Right ventricle myocardium inferior (tissue), 1 donor: ENCODE results near the gene CT45A2. TPM values are rescaled to one million over a fixed set of nuclear protein-coding genes. Genes with fewer than 3 reads are reported as not detected.
"Not testable (repeated sequence)": the region's sequence is repeated elsewhere in the genome, so short reads cannot be mapped to it uniquely, and the experiment has no call there.

Experiments used
- ATAC-seq: fragments of 200-7000 bp; cut with Tn5 transposase; one replicate; pipeline ENCODE4 v1.9.1; 2020; ENCODE audit warnings: mild to moderate bottlenecking, moderate library complexity
- DNase-seq: peaks from one replicate; pipeline ENCODE4 v3.0.0; 2021; ENCODE audit errors: missing footprints
- intact Hi-C: fragments of 100-400 bp; cut with DNase I; formaldehyde crosslinking; loops from one replicate; pipeline ENCODE4 v1.11.0; 2022
- long read RNA-seq: library from polyadenylated mRNA; unstranded; transcript quantifications from one replicate; pipeline ENCODE4 v2.0.0, GENCODE V29; 2021
- total RNA-seq: library from RNA; stranded (reverse); fragmentation: NEBNext Ultra II Directional; extraction: Animal tissue kit (Norgen Biotek cat#: 25700); gene quantifications from one replicate; pipeline ENCODE4 v1.2.1, GENCODE V29; 2021
- donor health status: DM: no; HTN: yes; CAD: no; lungs with severe emphysema.

Gene CT45A2
- total RNA-seq: not detected
- long read RNA-seq: 0 reads

- intact Hi-C loops, ATAC-seq, DNase-seq: not testable (repeated sequence)
Observed at GRCh38 chrX:135819912-135820311, at the start of gene CT45A2. TSS of gene CT45A2 (minus strand) at chrX:135820012. CDS start at chrX:135816265, 3,747 bp downstream.

- intact Hi-C loops, DNase-seq: not testable (repeated sequence)
Observed at GRCh38 chrX:135854438-135854837, 34.6 kb upstream of the CT45A2 start, which contains the start of gene CT45A8. TSS of gene CT45A8 (minus strand) at chrX:135854538. CDS start at chrX:135850783, 3,755 bp downstream.

DNA sequence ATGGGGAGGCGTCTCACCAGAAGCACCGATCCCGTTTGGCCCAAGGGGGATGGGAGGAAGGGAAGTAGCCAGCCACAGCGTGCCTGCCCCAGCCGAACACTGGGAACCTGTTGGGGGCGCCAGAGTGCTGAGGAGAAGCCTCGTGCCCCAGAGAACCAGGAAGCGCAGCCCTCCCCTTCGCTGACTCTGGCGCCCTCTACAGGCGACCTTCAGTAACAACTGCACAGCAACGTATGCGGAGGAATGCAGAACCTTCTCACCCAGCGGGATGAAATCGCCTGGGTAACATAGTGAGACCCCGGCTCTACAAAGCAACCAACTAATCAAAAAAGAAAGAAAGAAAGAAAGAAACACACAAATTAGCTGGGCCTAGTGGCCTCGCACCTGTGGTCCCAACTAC lies 17.4 kb upstream of the CT45A2 start, which contains the start of gene CT45A7:
TSS of gene CT45A7 (minus strand) at position 101 of the 400 bp plus-strand sequence. CDS start 3,747 bp downstream, outside the sequence.
- ATAC-seq, intact Hi-C loops, DNase-seq: not testable (repeated sequence)

More at GRCh38 chrX:135854438-135854837, 34.6 kb upstream of the CT45A2 start, which contains the start of gene CT45A8:
- ATAC-seq: not testable (repeated sequence)

GRCh38 chrX:135802687-135803086 lies 17.1 kb downstream of the CT45A2 start, which contains the start of gene CT45A6:
TSS of gene CT45A6 (minus strand) at chrX:135802787. CDS start at chrX:135798993, 3,794 bp downstream.
- DNase-seq, ATAC-seq, intact Hi-C loops: not testable (repeated sequence)

DNA sequence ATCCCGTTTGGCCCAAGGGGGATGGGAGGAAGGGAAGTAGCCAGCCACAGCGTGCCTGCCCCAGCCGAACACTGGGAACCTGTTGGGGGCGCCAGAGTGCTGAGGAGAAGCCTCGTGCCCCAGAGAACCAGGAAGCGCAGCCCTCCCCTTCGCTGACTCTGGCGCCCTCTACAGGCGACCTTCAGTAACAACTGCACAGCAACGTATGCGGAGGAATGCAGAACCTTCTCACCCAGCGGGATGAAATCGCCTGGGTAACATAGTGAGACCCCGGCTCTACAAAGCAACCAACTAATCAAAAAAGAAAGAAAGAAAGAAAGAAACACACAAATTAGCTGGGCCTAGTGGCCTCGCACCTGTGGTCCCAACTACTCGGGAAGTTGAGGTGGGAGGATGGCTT lies 34.4 kb downstream of the CT45A2 start, which contains the start of gene CT45A5:
TSS of gene CT45A5 (minus strand) at position 101 of the 400 bp plus-strand sequence. CDS start 3,774 bp downstream, outside the sequence.
- intact Hi-C loops, ATAC-seq: not testable (repeated sequence)

DNA sequence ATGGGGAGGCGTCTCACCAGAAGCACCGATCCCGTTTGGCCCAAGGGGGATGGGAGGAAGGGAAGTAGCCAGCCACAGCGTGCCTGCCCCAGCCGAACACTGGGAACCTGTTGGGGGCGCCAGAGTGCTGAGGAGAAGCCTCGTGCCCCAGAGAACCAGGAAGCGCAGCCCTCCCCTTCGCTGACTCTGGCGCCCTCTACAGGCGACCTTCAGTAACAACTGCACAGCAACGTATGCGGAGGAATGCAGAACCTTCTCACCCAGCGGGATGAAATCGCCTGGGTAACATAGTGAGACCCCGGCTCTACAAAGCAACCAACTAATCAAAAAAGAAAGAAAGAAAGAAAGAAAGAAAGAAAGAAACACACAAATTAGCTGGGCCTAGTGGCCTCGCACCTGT lies 51.7 kb downstream of the CT45A2 start, which contains the start of gene CT45A3:
TSS of gene CT45A3 (minus strand) at position 101 of the 400 bp plus-strand sequence. CDS start 3,747 bp downstream, outside the sequence.
- ATAC-seq, intact Hi-C loops, DNase-seq: not testable (repeated sequence)

More for the DNA sequence above, 34.4 kb downstream of the CT45A2 start, which contains the start of gene CT45A5:
- DNase-seq: not testable (repeated sequence)

Other genes with a start within 250 kb of the CT45A2 start
- not detected for gene CT45A1, start 106.4 kb downstream of the CT45A2 start, total RNA-seq
- not detected for gene CT45A3, start 51.8 kb downstream of the CT45A2 start, total RNA-seq
- not detected for gene CT45A5, start 34.5 kb downstream of the CT45A2 start, total RNA-seq
- not detected for gene CT45A6, start 17.2 kb downstream of the CT45A2 start, total RNA-seq
- gene CT45A7, start 17.3 kb upstream of the CT45A2 start, total RNA-seq: not detected
- not detected for gene CT45A8, start 34.5 kb upstream of the CT45A2 start, total RNA-seq
- gene CT45A9, start 51.8 kb upstream of the CT45A2 start, total RNA-seq: not detected
- gene CT45A10, start 73.4 kb upstream of the CT45A2 start, total RNA-seq: not detected
- not detected for gene SAGE1, start 73.7 kb upstream of the CT45A2 start, total RNA-seq
- 22.4 TPM for gene MMGT1, start 154.0 kb upstream of the CT45A2 start, total RNA-seq
- gene SLC9A6, start 165.4 kb upstream of the CT45A2 start, total RNA-seq: 15.4 TPM